Activated CD8-positive, alpha-beta memory T cell treated with anti-CD3 and anti-CD28 coated beads for 24 hours (primary cell): ENCODE results near the gene MLLT6.

Experiments
- DNase-seq: peaks from one replicate; pipeline ENCODE4 v3.0.0-alpha.2; 2020

The MLLT6 gene

GRCh38 chr17:38746004-38746848, 41.2 kb downstream of the MLLT6 start:
- DNase-seq = no peak

- no peak for DNase-seq
These were observed 41.9 kb downstream of the MLLT6 start for GRCh38 chr17:38746849-38747462.

GRCh38 chr17:38747463-38748148, 42.5 kb downstream of the MLLT6 start:
- DNase-seq = no peak

GRCh38 chr17:38748149-38748891, 43.2 kb downstream of the MLLT6 start, which contains the start of gene PCGF2:
Gene PCGF2 (minus strand): TSS chr17:38748336. CDS start chr17:38740402, 7,934 bp downstream.
- no peak for DNase-seq

GRCh38 chr17:38748892-38749222, 43.8 kb downstream of the MLLT6 start:
- no peak for DNase-seq

- no peak for DNase-seq
These were observed 44.4 kb downstream of the MLLT6 start for GRCh38 chr17:38749223-38750043.

- no peak for DNase-seq
These were observed 44.9 kb downstream of the MLLT6 start for GRCh38 chr17:38750044-38750311.

- DNase-seq = peak; percentile 67
These were observed 45.4 kb downstream of the MLLT6 start for GRCh38 chr17:38750312-38751121.

- DNase-seq = no peak
These were observed 46.2 kb downstream of the MLLT6 start for GRCh38 chr17:38751144-38751807.

- DNase-seq = peak; percentile 98
These were observed 46.8 kb downstream of the MLLT6 start for GRCh38 chr17:38751808-38752307.

- peak; percentile 96 for DNase-seq
These were observed 47.4 kb downstream of the MLLT6 start, which contains the start of gene PSMB3 for GRCh38 chr17:38752308-38753070. Gene PSMB3 (plus strand): TSS chr17:38752741. CDS start chr17:38752827, 86 bp downstream.

GRCh38 chr17:38753071-38753506, 48.0 kb downstream of the MLLT6 start:
- no peak for DNase-seq

- no peak for DNase-seq
These were observed 56.5 kb downstream of the MLLT6 start for GRCh38 chr17:38761612-38762011.

GRCh38 chr17:38762231-38762630, 57.2 kb downstream of the MLLT6 start:
- DNase-seq = no peak

GRCh38 chr17:38766341-38766740, 61.3 kb downstream of the MLLT6 start:
- DNase-seq = no peak

- DNase-seq = no peak
These were observed 63.3 kb downstream of the MLLT6 start for GRCh38 chr17:38768417-38768816.

- no peak for DNase-seq
These were observed 68.2 kb downstream of the MLLT6 start for GRCh38 chr17:38773258-38773657.

- no peak for DNase-seq
These were observed 72.7 kb downstream of the MLLT6 start for GRCh38 chr17:38777641-38778250.
